HUES6 (cell line): ENCODE data around the gene DISC1.

Source experiments
- H3K27ac ChIP-seq: 2 replicates; pipeline ENCODE4 v1.7.0; 2013; ENCODE audit warnings: low read depth, mild to moderate bottlenecking, low read length, inconsistent platforms
- H3K27me3 ChIP-seq: 2 replicates; pipeline ENCODE4 v1.6.1; 2013; ENCODE audit warnings: low read length; ENCODE audit not compliant: control insufficient read depth, insufficient read depth
- H3K36me3 ChIP-seq: 2 replicates; pipeline ENCODE4 v1.6.1; 2013; ENCODE audit warnings: low read length; ENCODE audit not compliant: control insufficient read depth, insufficient read depth
- H3K4me1 ChIP-seq: 2 replicates; pipeline ENCODE4 v1.6.1; 2013; ENCODE audit warnings: low read length; ENCODE audit not compliant: control insufficient read depth, insufficient read depth
- H3K4me3 ChIP-seq: 2 replicates; pipeline ENCODE4 v1.5.1; 2013; ENCODE audit warnings: low read depth, low read length
- H3K9ac ChIP-seq: one replicate; pipeline ENCODE4 v1.6.1; 2013; ENCODE audit warnings: mild to moderate bottlenecking, low read length
- H3K9me3 ChIP-seq: 2 replicates; pipeline ENCODE4 v1.6.1; 2013; ENCODE audit warnings: low read depth, low read length; ENCODE audit not compliant: control insufficient read depth, insufficient read depth

DISC1 gene

DNA sequence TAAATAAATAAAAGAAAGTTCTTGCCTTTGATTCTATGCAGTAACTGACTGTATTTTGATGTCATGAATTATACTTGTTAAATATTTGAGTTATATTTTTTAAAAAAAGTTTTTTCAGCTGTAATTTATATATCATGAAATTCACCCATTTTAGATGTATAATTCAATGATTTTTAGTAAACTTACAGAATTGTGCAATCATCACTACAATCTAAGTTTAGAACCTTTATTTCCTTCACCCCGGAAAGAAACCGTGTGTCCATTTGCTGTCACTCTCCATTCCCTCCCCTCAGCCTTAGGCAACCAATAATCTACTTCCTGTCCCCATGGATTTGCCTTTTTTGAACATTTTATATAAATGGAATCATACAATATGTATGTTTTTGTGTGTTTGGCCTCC is 32.5 kb upstream of the DISC1 start:
- H3K36me3 ChIP-seq = no peaks in the 10 kb centered on the region
- no peak overlapping the region for H3K4me3 ChIP-seq
- peaks cover 8% of the 10 kb centered on the region; the same call in 1 of the 2 replicates for H3K4me1 ChIP-seq
- H3K27me3 ChIP-seq = no peaks in the 10 kb centered on the region
- no peak overlapping the region for H3K27ac ChIP-seq
- H3K9ac ChIP-seq = no peak overlapping the region
- H3K9me3 ChIP-seq = no peaks in the 10 kb centered on the region

DNA sequence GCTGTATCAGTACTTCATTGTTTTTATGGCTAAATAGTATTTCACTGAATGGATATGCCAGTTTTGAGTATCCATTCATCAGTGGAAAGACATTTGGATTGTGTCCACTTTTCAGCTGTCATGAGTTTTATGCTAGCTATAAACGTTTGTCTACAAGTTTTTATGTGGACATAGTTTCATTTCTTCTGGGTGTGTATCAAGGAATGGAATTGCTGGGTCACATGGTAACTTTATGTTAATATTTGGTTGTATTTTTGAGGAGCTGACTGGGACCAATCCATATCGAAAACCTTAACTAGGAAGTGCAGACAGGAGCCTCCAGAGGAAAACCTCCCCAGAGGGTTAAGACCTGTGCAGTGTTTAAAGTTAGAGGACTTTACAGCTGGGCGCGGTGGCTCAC is 31.8 kb upstream of the DISC1 start:
- no peak overlapping the region for H3K27ac ChIP-seq
- no peaks in the 10 kb centered on the region for H3K36me3 ChIP-seq
- H3K9ac ChIP-seq = no peak overlapping the region
- H3K9me3 ChIP-seq = no peaks in the 10 kb centered on the region
- H3K27me3 ChIP-seq = no peaks in the 10 kb centered on the region
- peaks cover 8% of the 10 kb centered on the region; the same call in 1 of the 2 replicates for H3K4me1 ChIP-seq
- H3K4me3 ChIP-seq = no peak overlapping the region

DNA sequence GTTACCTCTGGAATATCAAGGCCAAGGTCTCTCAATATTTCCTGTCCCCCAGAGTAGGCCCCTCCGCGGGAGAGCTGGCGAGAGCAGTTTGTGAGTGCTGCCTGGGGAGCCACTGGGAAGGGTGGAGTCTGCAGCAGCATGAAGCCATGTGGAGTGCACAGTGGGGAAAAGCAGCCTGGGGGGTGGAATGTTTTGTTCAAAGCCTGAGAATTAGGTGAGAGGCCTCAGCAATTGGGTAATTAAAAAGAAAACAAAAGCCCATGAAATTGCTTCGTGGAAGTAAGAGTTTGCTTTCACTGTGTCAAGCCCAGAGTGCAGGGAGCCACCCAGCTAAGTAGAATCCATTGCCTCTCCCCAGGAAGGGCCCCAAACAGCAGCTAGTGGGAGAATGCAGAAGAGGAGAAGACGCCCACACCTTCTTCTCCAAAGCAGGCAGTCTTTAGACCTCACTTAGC is 30.2 kb upstream of the DISC1 start:
- Histone ChIP-seq H3K9ac (no peak overlapping the region), H3K4me3 (no peak overlapping the region), H3K27me3 (no peaks in the 10 kb centered on the region), H3K27ac (no peak overlapping the region), H3K4me1 (peaks cover 8% of the 10 kb centered on the region; the same call in 1 of the 2 replicates), H3K36me3 (no peaks in the 10 kb centered on the region), H3K9me3 (no peaks in the 10 kb centered on the region)

DNA sequence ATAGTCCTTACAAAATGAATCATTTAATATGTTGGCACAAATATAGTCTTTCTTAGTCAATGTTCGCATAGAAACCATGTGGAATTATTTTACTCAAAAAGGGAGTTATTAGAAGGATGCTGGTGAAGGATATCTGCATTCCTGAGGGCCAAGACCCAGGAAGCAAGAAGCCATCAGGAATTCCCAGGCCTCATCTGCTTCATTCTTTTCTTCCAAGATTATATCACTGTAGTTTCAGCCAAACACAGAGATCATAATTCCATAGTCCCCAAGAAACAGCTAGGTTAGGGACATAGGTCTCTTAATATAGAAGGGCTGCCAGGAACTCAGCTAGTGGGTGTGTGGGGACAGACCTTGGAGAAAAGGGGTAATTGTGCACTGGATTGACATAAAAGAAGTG is 28.6 kb upstream of the DISC1 start:
- H3K4me3 ChIP-seq = no peak overlapping the region
- no peak overlapping the region for H3K9ac ChIP-seq
- H3K9me3 ChIP-seq = no peaks in the 10 kb centered on the region
- H3K27ac ChIP-seq = no peak overlapping the region
- peaks cover 8% of the 10 kb centered on the region; the same call in 1 of the 2 replicates for H3K4me1 ChIP-seq
- H3K36me3 ChIP-seq = no peaks in the 10 kb centered on the region
- H3K27me3 ChIP-seq = no peaks in the 10 kb centered on the region

DNA sequence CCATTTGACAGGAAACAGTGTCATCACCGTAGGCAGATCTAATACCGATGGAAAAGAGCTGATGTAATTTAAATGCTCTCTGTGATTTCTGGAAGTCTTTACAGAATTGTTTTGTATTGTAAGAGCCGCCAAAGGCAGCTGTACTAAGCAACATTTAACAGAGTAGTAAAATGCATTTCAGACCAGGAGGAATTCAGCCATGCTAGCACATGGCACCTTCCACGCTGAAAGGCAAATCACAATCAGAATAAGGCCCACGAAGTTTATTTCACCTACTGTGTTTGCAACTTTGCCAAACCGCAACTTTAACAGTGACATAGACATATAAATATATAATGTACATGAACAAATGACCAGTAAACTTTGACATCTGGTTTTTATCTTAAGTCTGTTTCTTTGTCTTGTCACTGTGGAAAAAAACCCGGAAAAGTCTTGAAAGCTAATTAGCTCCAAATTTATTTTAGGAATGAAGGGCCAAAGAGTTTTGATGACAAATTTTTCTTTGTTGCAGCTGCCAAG is 26.1 kb upstream of the DISC1 start:
- Histone ChIP-seq H3K9ac (no peak overlapping the region), H3K27me3 (no peaks in the 10 kb centered on the region), H3K27ac (no peak overlapping the region), H3K4me3 (no peak overlapping the region), H3K4me1 (peaks cover 13% of the 10 kb centered on the region; the same call in 1 of the 2 replicates), H3K9me3 (no peaks in the 10 kb centered on the region), H3K36me3 (no peaks in the 10 kb centered on the region)

DNA sequence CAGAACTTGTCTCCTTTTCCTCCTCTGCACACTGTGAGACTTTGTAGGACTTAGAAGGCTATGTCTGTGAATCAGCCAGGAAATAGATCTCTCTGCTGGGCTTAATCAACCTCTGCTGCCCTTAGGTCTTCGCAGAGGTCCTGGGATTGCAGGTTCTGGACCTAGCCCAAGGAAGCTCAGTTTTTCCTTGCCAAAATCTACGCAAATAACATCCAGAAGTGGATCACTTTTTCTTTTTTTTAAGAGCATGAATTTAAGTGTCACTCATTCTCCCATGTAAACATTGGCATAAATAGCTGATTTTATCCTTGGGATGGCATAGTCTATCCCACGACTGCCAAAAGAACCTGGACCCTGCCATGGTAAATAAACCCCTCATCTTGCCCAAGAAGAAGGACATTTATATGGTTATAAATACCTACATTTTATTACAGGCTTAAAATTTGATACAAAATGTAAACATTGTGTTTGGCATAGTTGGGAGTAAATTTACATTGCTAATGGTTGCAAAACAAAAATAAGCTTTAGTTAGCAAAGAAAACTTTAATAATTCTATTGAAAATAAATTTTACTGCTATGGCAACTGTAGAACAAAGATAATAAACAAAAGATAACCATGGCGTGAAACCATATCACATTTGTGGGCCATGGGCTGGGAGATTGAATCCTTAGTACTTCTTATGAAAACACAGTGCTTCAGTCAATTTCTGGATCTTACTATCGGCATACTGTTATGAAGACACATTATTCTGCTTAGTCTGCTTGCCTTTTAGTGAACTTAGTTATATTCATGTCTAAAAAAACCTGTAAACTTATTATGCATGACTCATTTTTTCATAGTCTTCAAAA is 24.5 kb upstream of the DISC1 start:
- H3K4me3 ChIP-seq = no peak overlapping the region
- H3K27me3 ChIP-seq = no peaks in the 10 kb centered on the region
- H3K9ac ChIP-seq = no peak overlapping the region
- H3K36me3 ChIP-seq = no peaks in the 10 kb centered on the region
- no peak overlapping the region for H3K27ac ChIP-seq
- 0 out of 2 replicates have a peak, but pooled peaks cover 5% of the 10 kb centered on the region for H3K4me1 ChIP-seq
- no peaks in the 10 kb centered on the region for H3K9me3 ChIP-seq

DNA sequence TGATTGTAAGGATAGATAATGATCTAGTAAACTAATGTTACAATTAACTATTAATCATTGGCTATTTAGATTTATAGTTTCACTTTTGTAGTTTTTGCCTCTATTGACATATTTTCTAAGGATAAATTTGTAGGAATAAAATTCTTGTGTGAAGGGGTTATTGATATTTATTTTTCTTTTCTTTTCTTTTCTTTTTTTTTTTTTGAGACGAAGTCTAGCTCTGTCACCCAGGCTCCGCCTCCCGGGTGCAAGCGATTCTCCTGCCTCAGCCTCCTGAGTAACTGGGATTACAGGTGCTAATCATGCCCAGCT is 24.0 kb upstream of the DISC1 start:
- Histone ChIP-seq H3K27me3 (no peaks in the 10 kb centered on the region), H3K9me3 (no peaks in the 10 kb centered on the region), H3K4me1 (0 out of 2 replicates have a peak, but pooled peaks cover 5% of the 10 kb centered on the region), H3K9ac (no peak overlapping the region), H3K36me3 (no peaks in the 10 kb centered on the region), H3K27ac (no peak overlapping the region), H3K4me3 (no peak overlapping the region)

DNA sequence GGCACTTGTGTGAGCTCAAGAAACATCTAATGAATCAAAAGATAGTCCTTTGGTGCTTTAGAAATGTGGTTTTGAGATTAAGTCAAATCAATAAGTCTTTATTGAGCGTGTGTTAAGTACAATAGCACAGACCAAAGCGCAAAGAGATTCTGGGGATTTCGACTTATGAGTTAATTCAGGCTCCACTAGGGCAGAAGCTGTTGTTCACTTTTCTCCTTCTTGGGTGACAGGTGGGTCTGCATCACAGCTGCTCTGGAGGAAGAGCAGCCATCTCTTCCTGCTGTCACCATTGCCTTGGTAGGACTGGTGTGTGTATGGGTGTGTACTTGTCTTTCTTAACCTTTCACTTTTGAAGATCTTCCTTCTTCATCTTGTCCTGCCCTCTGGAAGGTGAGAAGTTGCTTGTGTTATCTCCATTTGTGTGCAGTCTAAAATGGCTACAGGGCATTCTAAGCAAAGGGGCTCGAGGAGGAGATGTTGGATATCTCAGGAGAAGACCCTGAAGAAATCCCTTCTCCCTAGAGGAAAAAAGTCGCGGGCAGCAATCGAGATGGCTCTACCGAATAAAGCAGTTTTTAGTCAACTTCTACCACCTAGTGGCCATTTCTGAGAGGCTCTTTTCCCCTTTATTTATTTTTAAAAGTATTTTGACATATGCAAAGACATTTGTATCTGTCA is 22.9 kb upstream of the DISC1 start:
- Histone ChIP-seq H3K36me3 (no peaks in the 10 kb centered on the region), H3K27ac (no peak overlapping the region), H3K4me3 (peak overlapping the region; percentile 45), H3K9me3 (no peaks in the 10 kb centered on the region), H3K4me1 (0 out of 2 replicates have a peak, but pooled peaks cover 5% of the 10 kb centered on the region), H3K27me3 (no peaks in the 10 kb centered on the region), H3K9ac (peak overlapping the region; percentile 7)

DNA sequence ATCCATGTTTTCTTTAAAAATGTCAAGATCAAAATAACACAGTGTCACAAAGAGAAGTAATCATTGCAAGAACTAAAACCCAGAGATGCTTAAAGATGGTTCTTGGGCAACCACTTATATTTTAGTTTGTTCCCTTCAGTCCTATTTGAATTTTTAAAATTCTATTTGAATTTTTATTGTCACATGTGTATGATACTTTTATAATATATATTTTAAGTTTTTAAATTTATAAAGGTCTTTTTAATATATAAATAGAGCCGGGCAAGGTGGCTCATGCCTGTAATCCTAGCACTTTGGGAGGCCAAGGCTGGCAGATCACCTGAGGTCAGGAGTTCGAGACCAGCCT is 22.3 kb upstream of the DISC1 start:
- no peak overlapping the region for H3K4me3 ChIP-seq
- no peaks in the 10 kb centered on the region for H3K9me3 ChIP-seq
- H3K36me3 ChIP-seq = no peaks in the 10 kb centered on the region
- no peaks in the 10 kb centered on the region for H3K27me3 ChIP-seq
- H3K27ac ChIP-seq = no peak overlapping the region
- no peak overlapping the region for H3K9ac ChIP-seq
- H3K4me1 ChIP-seq = 0 out of 2 replicates have a peak, but pooled peaks cover 5% of the 10 kb centered on the region

DNA sequence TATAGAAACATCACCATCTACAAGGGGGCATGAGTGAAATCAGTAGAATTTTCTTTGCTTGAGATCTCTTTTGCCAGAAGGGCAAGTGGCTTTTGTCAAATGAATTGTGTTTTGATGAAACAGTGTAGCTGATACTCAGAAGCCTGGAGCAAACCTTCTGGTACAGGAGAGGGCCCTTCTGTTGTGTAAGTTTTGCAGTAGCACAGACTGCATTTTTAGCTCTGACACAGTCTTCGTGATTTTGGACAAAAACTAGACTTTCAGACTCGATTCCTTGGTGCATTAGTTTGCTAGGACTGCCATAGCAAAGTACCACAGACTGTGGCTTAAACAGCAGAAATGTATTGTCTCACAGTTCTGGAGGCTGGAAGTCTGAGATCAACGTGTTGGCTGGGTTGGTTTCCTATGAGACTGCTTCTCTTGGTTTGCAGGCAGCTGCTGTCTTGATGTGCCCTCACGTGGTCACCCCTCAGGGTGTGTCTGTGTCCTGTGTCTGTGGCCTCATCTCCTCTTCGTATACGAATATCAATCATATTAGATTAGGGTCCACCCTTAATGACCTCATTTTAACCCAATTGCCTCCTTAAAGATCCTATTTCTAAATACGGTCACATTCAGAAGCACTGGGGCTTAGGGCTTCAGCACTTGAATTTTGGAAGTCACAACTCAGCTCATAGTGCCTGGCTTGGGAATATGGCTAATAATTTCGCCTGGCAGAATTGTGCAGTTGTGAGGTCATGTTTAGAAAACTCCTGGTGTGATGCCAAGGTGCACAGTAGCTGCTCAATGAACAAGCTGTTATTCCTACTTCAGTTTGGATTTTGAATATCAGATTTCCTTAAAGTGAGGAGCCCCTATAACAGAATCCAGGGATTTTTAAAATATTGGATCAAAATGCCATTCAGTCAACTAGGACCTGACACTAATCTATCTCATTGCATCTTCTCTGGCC is 21.2 kb upstream of the DISC1 start:
- Histone ChIP-seq H3K9me3 (no peaks in the 10 kb centered on the region), H3K4me1 (0 out of 2 replicates have a peak, but pooled peaks cover 5% of the 10 kb centered on the region), H3K36me3 (no peaks in the 10 kb centered on the region), H3K4me3 (no peak overlapping the region), H3K27me3 (peaks cover 2% of the 10 kb centered on the region), H3K27ac (no peak overlapping the region), H3K9ac (no peak overlapping the region)
